HG03045 (cell line): ENCODE data around the gene TRPM2.

Experiments
- ATAC-seq: cut with Tn5 transposase; IDR thresholded peaks from one replicate; pipeline ENCODE4 v1.9.1; 2021; ENCODE audit warnings: mild to moderate bottlenecking, moderate library complexity; ENCODE audit not compliant: unreplicated experiment

TRPM2 gene

GRCh38 chr21:44321846-44322450 lies 31.5 kb upstream of the TRPM2 start:
- no peak for ATAC-seq

- no peak for ATAC-seq
Measured at GRCh38 chr21:44322621-44323325, 30.6 kb upstream of the TRPM2 start.

- no peak for ATAC-seq
Measured at GRCh38 chr21:44323591-44323990, 29.8 kb upstream of the TRPM2 start.

- ATAC-seq, result no peak
Measured at GRCh38 chr21:44324106-44324853, 29.1 kb upstream of the TRPM2 start.

- no peak for ATAC-seq
Measured at GRCh38 chr21:44324854-44325107, 28.6 kb upstream of the TRPM2 start.

- ATAC-seq, result no peak
Measured at GRCh38 chr21:44325386-44326271, 27.8 kb upstream of the TRPM2 start.

GRCh38 chr21:44326272-44326647 lies 27.2 kb upstream of the TRPM2 start:
- no peak for ATAC-seq

- ATAC-seq, result no peak
Measured at GRCh38 chr21:44326716-44327602, 26.5 kb upstream of the TRPM2 start.

GRCh38 chr21:44327603-44327974 lies 25.8 kb upstream of the TRPM2 start:
- no peak for ATAC-seq

- no peak for ATAC-seq
Measured at GRCh38 chr21:44328242-44328895, 25.1 kb upstream of the TRPM2 start.

GRCh38 chr21:44329086-44329889 lies 24.1 kb upstream of the TRPM2 start:
- no peak for ATAC-seq

- no peak for ATAC-seq
Measured at GRCh38 chr21:44329971-44330681, 23.3 kb upstream of the TRPM2 start.

- no peak for ATAC-seq
Measured at GRCh38 chr21:44330698-44331097, 22.7 kb upstream of the TRPM2 start.

- ATAC-seq, result no peak
Measured at GRCh38 chr21:44331209-44331608, 22.2 kb upstream of the TRPM2 start.

GRCh38 chr21:44331650-44332307 lies 21.6 kb upstream of the TRPM2 start:
- ATAC-seq, result no peak

- no peak for ATAC-seq
Measured at GRCh38 chr21:44332383-44332782, 21.0 kb upstream of the TRPM2 start.

GRCh38 chr21:44332965-44333364 lies 20.5 kb upstream of the TRPM2 start:
- ATAC-seq, result no peak
